Measurements from ENCODE around the gene FHAD1.

The FHAD1 gene

GRCh38 chr1:15402809-15403450 is 155.9 kb downstream of the FHAD1 start:
- DNase-seq, result no peak
- Histone ChIP-seq H3K4me3 (ENCODE audit: low read depth, low read length) (no peak overlapping the region), H3K27me3 (replicated peaks) (no peaks in the 10 kb centered on the region), H3K36me3 (replicated peaks) (no peaks in the 10 kb centered on the region), H3K27ac (no peak overlapping the region)
- no peak for TF ChIP-seq CTCF (IDR thresholded peaks at IDR 0.05; ENCODE audit: low read depth, low read length, missing control alignments)
- in situ Hi-C loops (cut with HindIII; ENCODE audit: low pct_ligation_motif_present, low sequenced_read_pairs), result no loop called here

GRCh38 chr1:15403962-15404580 is 157.0 kb downstream of the FHAD1 start:
- no peak for DNase-seq
- no peaks in the 10 kb centered on the region for H3K36me3 ChIP-seq (replicated peaks)
- in situ Hi-C loops (cut with HindIII; ENCODE audit: low pct_ligation_motif_present, low sequenced_read_pairs), result no loop called here
- H3K4me3 ChIP-seq (ENCODE audit: low read depth, low read length), result no peak overlapping the region
- no peaks in the 10 kb centered on the region for H3K27me3 ChIP-seq (replicated peaks)
- TF ChIP-seq CTCF (IDR thresholded peaks at IDR 0.05; ENCODE audit: low read depth, low read length, missing control alignments), result peak; percentile 21
- H3K27ac ChIP-seq, result no peak overlapping the region

- H3K27me3 ChIP-seq (replicated peaks), result no peaks in the 10 kb centered on the region
- no peak overlapping the region for H3K4me3 ChIP-seq (ENCODE audit: low read depth, low read length)
- H3K27ac ChIP-seq, result no peak overlapping the region
- DNase-seq, result no peak
- in situ Hi-C loops (cut with HindIII; ENCODE audit: low pct_ligation_motif_present, low sequenced_read_pairs), result no loop called here
- no peaks in the 10 kb centered on the region for H3K36me3 ChIP-seq (replicated peaks)
- no peak for TF ChIP-seq CTCF (IDR thresholded peaks at IDR 0.05; ENCODE audit: low read depth, low read length, missing control alignments)
These were observed 158.3 kb downstream of the FHAD1 start for GRCh38 chr1:15405106-15405850.

- Histone ChIP-seq H3K4me3 (ENCODE audit: low read depth, low read length) (no peak overlapping the region), H3K36me3 (replicated peaks) (no peaks in the 10 kb centered on the region), H3K27me3 (replicated peaks) (no peaks in the 10 kb centered on the region), H3K27ac (no peak overlapping the region)
- in situ Hi-C loops (cut with HindIII; ENCODE audit: low pct_ligation_motif_present, low sequenced_read_pairs), result no loop called here
- DNase-seq, result peak; percentile 49
- no peak for TF ChIP-seq CTCF (IDR thresholded peaks at IDR 0.05; ENCODE audit: low read depth, low read length, missing control alignments)
These were observed 159.9 kb downstream of the FHAD1 start for GRCh38 chr1:15406614-15407559.

GRCh38 chr1:15407580-15407979 is 160.6 kb downstream of the FHAD1 start:
- Histone ChIP-seq H3K27ac (no peak overlapping the region), H3K27me3 (replicated peaks) (no peaks in the 10 kb centered on the region), H3K4me3 (ENCODE audit: low read depth, low read length) (no peak overlapping the region), H3K36me3 (replicated peaks) (no peaks in the 10 kb centered on the region)
- DNase-seq, result no peak
- TF ChIP-seq CTCF (IDR thresholded peaks at IDR 0.05; ENCODE audit: low read depth, low read length, missing control alignments), result no peak
- in situ Hi-C loops (cut with HindIII; ENCODE audit: low pct_ligation_motif_present, low sequenced_read_pairs), result no loop called here
